Heart left ventricle (tissue), 13 donors: ENCODE results near the gene ZNF862.

Source experiments
- CTCF ChIP-seq, 12 donors: fragments of 200-600 bp; sonication (generic) in 4 of 12; IDR thresholded peaks; one replicate each; pipeline versions ENCODE4 v1.5.0 to v1.8.0; 2018 to 2022; ENCODE audit warnings: antibody characterized with exemption in 12 of 12, mild to moderate bottlenecking in 5 of 12
- POLR2A ChIP-seq, 2 donors: fragments of 450-650 bp; IDR thresholded peaks; one replicate each; pipeline ENCODE4 v1.6.1; 2017; ENCODE audit warnings: antibody characterized with exemption in 2 of 2, mild to moderate bottlenecking in 2 of 2, moderate library complexity in 2 of 2
- donor health status: ischemic (EF 13 %, LVEDD 7.1; RV severe dilation, severe dysfunction).
- donor health status: DM: no; HTN: yes; CAD: no.
- donor health status: DM: no; HTN: no; CAD: no.
- donor health status: ischemic (EF 25% LVEDD 6.9; RV normal size, moderate dysfunction).
- donor health status: ischemic (EF 25% LVEDD 5.7; RV mildly dilated, moderate dysfunction).
- donor health status: ischemic (EF 35%, LVEDD 5.7; RV mildly dilated, moderate dysfunction).
- donor health status: nonischemic (EF 11% LVEDD 7.7; RV severe dilation, severe dysfunction).
- donor health status: DM: yes; HTN: yes; CAD: no.
- donor health status: PGD.
- donor health status: ischemic (EF 29% LVEDD 5.4; RV normal size, mild dysfunction).
- donor health status: nonischemic (EF 23%, LVEDD 6.1; RV moderate dilation, normal function).

- TF ChIP-seq POLR2A (IDR thresholded peaks at IDR 0.05) (no peak), CTCF (IDR thresholded peaks at IDR 0.05) (no peak)
These were observed 45.8 kb downstream of the ZNF862 start for GRCh38 chr7:149884016-149884415.
